Measurements from ENCODE around the gene GPC6. TPM values are rescaled to one million over a fixed set of nuclear protein-coding genes. Genes with fewer than 3 reads are reported as not detected.

The GPC6 gene
- total and polyA plus RNA-seq, 9 of the 15 experiments (the other 6 are each of a cell fraction or from before 2014, with no cell fraction given), result under 0.01 to 0.20 (median 0.01) TPM; not detected in 4

DNA sequence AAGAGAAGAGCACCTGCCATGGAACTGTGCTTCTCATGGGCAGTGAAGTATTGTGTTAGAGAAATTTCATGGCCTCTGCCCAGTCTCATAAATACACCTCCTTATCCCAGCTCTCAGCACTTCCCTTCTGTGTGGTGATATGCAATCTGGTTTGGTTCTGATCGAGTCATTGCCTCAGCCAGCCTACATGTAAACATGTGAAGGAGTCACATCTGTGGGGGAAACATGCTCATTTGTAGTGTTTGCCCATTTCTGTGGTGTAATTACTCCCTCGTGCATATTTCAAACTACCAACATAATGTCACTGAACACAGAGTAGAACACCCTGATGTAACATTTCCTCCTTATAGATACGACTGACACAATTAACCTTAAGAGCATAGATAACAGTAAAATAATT lies 1069.9 kb downstream of the GPC6 start:
- 2% methylated on average over 3 of the region's 3 CpGs for WGBS (ENCODE audit: insufficient coverage, low coverage, missing lambda C conversion rate)

More for the DNA sequence above, 1069.9 kb downstream of the GPC6 start:
- no peaks in the 10 kb centered on the region for H3K9me1 ChIP-seq (ENCODE audit: control insufficient read depth, insufficient read depth, low read length)
- no peak overlapping the region for H3K27ac ChIP-seq (ENCODE audit: extremely low read depth, low read depth, low read length)
- no peak for FAIRE-seq
- H4K20me1 ChIP-seq (replicated peaks; ENCODE audit: control insufficient read depth, insufficient read depth, low read length), result no peaks in the 10 kb centered on the region
- no peak overlapping the region for H3K4me3 ChIP-seq
- no peak overlapping the region for H3K4me2 ChIP-seq (ENCODE audit: insufficient read depth, low read length)
- no peak overlapping the region for H2AFZ ChIP-seq (ENCODE audit: low read depth, low read length)
- TF ChIP-seq NR1H2 (CRISPR knock-in tag; IDR thresholded peaks at IDR 0.05) (no peak), ZC3H11A (IDR thresholded peaks at IDR 0.05; ENCODE audit: low read depth, low read length) (no peak), PHTF2 (CRISPR knock-in tag; IDR thresholded peaks at IDR 0.05) (no peak), TAF1 (IDR thresholded peaks at IDR 0.05; ENCODE audit: control insufficient read depth, extremely low read depth, insufficient read depth, low read length, severe bottlenecking) (no peak), NFIC (IDR thresholded peaks at IDR 0.05) (no peak), CHD2 (IDR thresholded peaks at IDR 0.05; ENCODE audit: low read depth, low read length) (no peak), ZNF76 (CRISPR knock-in tag; IDR thresholded peaks at IDR 0.05; ENCODE audit: borderline replicate concordance) (no peak)
- TF ChIP-seq, protein P1, sequence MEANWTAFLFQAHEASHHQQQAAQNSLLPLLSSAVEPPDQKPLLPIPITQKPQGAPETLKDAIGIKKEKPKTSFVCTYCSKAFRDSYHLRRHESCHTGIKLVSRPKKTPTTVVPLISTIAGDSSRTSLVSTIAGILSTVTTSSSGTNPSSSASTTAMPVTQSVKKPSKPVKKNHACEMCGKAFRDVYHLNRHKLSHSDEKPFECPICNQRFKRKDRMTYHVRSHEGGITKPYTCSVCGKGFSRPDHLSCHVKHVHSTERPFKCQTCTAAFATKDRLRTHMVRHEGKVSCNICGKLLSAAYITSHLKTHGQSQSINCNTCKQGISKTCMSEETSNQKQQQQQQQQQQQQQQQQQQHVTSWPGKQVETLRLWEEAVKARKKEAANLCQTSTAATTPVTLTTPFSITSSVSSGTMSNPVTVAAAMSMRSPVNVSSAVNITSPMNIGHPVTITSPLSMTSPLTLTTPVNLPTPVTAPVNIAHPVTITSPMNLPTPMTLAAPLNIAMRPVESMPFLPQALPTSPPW (CRISPR knock-in tag; IDR thresholded peaks at IDR 0.05), result no peak
- TF ChIP-seq, protein P2, sequence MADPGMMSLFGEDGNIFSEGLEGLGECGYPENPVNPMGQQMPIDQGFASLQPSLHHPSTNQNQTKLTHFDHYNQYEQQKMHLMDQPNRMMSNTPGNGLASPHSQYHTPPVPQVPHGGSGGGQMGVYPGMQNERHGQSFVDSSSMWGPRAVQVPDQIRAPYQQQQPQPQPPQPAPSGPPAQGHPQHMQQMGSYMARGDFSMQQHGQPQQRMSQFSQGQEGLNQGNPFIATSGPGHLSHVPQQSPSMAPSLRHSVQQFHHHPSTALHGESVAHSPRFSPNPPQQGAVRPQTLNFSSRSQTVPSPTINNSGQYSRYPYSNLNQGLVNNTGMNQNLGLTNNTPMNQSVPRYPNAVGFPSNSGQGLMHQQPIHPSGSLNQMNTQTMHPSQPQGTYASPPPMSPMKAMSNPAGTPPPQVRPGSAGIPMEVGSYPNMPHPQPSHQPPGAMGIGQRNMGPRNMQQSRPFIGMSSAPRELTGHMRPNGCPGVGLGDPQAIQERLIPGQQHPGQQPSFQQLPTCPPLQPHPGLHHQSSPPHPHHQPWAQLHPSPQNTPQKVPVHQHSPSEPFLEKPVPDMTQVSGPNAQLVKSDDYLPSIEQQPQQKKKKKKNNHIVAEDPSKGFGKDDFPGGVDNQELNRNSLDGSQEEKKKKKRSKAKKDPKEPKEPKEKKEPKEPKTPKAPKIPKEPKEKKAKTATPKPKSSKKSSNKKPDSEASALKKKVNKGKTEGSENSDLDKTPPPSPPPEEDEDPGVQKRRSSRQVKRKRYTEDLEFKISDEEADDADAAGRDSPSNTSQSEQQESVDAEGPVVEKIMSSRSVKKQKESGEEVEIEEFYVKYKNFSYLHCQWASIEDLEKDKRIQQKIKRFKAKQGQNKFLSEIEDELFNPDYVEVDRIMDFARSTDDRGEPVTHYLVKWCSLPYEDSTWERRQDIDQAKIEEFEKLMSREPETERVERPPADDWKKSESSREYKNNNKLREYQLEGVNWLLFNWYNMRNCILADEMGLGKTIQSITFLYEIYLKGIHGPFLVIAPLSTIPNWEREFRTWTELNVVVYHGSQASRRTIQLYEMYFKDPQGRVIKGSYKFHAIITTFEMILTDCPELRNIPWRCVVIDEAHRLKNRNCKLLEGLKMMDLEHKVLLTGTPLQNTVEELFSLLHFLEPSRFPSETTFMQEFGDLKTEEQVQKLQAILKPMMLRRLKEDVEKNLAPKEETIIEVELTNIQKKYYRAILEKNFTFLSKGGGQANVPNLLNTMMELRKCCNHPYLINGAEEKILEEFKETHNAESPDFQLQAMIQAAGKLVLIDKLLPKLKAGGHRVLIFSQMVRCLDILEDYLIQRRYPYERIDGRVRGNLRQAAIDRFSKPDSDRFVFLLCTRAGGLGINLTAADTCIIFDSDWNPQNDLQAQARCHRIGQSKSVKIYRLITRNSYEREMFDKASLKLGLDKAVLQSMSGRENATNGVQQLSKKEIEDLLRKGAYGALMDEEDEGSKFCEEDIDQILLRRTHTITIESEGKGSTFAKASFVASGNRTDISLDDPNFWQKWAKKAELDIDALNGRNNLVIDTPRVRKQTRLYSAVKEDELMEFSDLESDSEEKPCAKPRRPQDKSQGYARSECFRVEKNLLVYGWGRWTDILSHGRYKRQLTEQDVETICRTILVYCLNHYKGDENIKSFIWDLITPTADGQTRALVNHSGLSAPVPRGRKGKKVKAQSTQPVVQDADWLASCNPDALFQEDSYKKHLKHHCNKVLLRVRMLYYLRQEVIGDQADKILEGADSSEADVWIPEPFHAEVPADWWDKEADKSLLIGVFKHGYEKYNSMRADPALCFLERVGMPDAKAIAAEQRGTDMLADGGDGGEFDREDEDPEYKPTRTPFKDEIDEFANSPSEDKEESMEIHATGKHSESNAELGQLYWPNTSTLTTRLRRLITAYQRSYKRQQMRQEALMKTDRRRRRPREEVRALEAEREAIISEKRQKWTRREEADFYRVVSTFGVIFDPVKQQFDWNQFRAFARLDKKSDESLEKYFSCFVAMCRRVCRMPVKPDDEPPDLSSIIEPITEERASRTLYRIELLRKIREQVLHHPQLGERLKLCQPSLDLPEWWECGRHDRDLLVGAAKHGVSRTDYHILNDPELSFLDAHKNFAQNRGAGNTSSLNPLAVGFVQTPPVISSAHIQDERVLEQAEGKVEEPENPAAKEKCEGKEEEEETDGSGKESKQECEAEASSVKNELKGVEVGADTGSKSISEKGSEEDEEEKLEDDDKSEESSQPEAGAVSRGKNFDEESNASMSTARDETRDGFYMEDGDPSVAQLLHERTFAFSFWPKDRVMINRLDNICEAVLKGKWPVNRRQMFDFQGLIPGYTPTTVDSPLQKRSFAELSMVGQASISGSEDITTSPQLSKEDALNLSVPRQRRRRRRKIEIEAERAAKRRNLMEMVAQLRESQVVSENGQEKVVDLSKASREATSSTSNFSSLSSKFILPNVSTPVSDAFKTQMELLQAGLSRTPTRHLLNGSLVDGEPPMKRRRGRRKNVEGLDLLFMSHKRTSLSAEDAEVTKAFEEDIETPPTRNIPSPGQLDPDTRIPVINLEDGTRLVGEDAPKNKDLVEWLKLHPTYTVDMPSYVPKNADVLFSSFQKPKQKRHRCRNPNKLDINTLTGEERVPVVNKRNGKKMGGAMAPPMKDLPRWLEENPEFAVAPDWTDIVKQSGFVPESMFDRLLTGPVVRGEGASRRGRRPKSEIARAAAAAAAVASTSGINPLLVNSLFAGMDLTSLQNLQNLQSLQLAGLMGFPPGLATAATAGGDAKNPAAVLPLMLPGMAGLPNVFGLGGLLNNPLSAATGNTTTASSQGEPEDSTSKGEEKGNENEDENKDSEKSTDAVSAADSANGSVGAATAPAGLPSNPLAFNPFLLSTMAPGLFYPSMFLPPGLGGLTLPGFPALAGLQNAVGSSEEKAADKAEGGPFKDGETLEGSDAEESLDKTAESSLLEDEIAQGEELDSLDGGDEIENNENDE (IDR thresholded peaks at IDR 0.05; ENCODE audit: low read depth, low read length), result no peak
- in situ Hi-C loops (cut with MboI) (no loop called here), intact Hi-C loops (cut with micrococcal nuclease) (no loop called here)
- H3K36me3 ChIP-seq (ENCODE audit: control insufficient read depth, insufficient read depth, low read length), result no peaks in the 10 kb centered on the region
- no peaks in the 10 kb centered on the region for H3K27me3 ChIP-seq (ENCODE audit: control insufficient read depth in 2 of 2, insufficient read depth in 2 of 2, low read length in 2 of 2)
- no peaks in the 10 kb centered on the region for H3K4me1 ChIP-seq (replicated peaks in 1 of 2; ENCODE audit: control insufficient read depth in 2 of 2, insufficient read depth in 2 of 2, low read length in 2 of 2)
- DNase-seq (ENCODE audit: extremely low read depth in 1 of 4, low spot score in 3 of 4), result no peak
- POLR2A ChIA-PET, result no interaction called here
- CTCF ChIA-PET (ENCODE audit: low intra/inter-chr PET ratio), result no interaction called here
- H3K79me2 ChIP-seq (ENCODE audit: control insufficient read depth, insufficient read depth, low read length), result no peaks in the 10 kb centered on the region
- H3K9me3 ChIP-seq (replicated peaks; ENCODE audit: control insufficient read depth, insufficient read depth, low read depth, low read length), result no peaks in the 10 kb centered on the region
- H3K9ac ChIP-seq (ENCODE audit: insufficient read depth in 1 of 2, low read depth in 2 of 2, low read length in 2 of 2), result no peak overlapping the region
- no peak for ATAC-seq
- BruUV-seq (replicated peaks), result no TSS peak
